Measurements from ENCODE around the gene GHRL.
A peak's percentile ranks its signal among the peaks of the same experiment; 100 is the strongest.

GRCh38 chr3:10286596-10287295 is 6.0 kb downstream of the GHRL start:
- no peak for TF ChIP-seq MAX (IDR thresholded peaks at IDR 0.05; ENCODE audit: insufficient read depth, insufficient read length)
- peak in 1 of 2 donors; percentile 47 for TF ChIP-seq CTCF (IDR thresholded peaks at IDR 0.05; ENCODE audit: extremely low read depth in 1 of 2, insufficient read depth in 1 of 2, low read depth in 1 of 2, low read length in 2 of 2)

Measured in endothelial cell of umbilical vein (primary cell).